H1 (cell line): ENCODE measurements around the gene GRIA1. TPM values are rescaled to one million over a fixed set of nuclear protein-coding genes. Genes with fewer than 3 reads are reported as not detected.

Experiments
- BRCA1 ChIP-seq: IDR thresholded peaks from 2 replicates; pipeline ENCODE4 v1.6.1; 2012; ENCODE audit warnings: low read depth, low read length, improper control_type of control experiment
- CBX5 ChIP-seq: fragments of 300-800, 300-1000 bp; sonication (generic); IDR thresholded peaks from 2 replicates; pipeline ENCODE4 v1.7.1; 2016; ENCODE audit warnings: antibody characterized with exemption, low read length, low read depth
- SIRT6 ChIP-seq: IDR thresholded peaks from one replicate; pipeline ENCODE4 v1.7.1; 2012; ENCODE audit warnings: low read length, inconsistent platforms
- TBP ChIP-seq: IDR thresholded peaks from 2 replicates; pipeline ENCODE4 v1.6.1; 2011; ENCODE audit warnings: low read depth, low read length, improper control_type of control experiment
- polyA plus RNA-seq, 7 experiments: library from polyadenylated mRNA; depleted of rRNA in 3 of 7; stranded (reverse) in 5 of 7; unstranded in 2 of 7; fragments of >200 nt in 5 of 7; fragments of 200-250 nt in 2 of 7; gene quantifications; 1 replicate in 5 of 7; 2 replicates in 1 of 7; 4 replicates in 1 of 7; pipeline versions ENCODE4 v1.2.1 to v1.2.3, GENCODE V29; 2011 to 2013; ENCODE audit warnings: missing spikeins in 2 of 7, mixed read lengths in 2 of 7
- total RNA-seq: library from RNA; stranded (reverse); fragmentation: NEBNext Ultra II Directional; extraction: Animal tissue kit (Norgen Biotek cat#: 25700); gene quantifications from 2 replicates; pipeline ENCODE4 v1.2.1, GENCODE V29; 2021

The GRIA1 gene
- total and polyA plus RNA-seq, 2 of the 8 experiments (the other 6 are each of a cell fraction or from before 2014, with no cell fraction given) = 0.97 to 2.5 TPM

DNA sequence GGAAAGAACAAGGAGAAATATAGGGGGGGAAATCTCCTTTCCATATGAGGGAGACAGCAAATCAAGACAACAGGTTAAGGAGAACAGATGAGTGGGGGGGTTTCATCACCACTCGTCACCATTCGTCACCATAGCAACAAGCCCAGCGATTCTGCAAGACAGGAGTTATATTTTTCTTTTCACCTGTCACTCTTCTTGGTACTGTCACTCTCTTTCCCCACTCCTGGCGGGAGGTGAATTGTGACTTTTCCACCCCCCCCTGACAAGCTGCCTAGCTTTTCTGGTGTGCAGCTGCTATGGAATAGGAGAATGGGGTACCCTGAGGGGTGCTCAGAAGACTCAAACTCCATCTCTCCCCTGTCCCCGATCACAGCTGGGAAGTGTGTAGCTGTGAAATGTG is 308.4 kb downstream of the GRIA1 start (continued):
- TF ChIP-seq CBX5 (no peak), TBP (no peak), BRCA1 (no peak), SIRT6 (no peak)
